Measurements from ENCODE around the gene BPNT1. TPM values are rescaled to one million over a fixed set of nuclear protein-coding genes. Genes with fewer than 3 reads are reported as not detected.
A peak's percentile ranks its signal among the peaks of the same experiment; 100 is the strongest.

The BPNT1 gene
- total RNA-seq, 1 experiment from 2014 or later, result 49.7 TPM

GRCh38 chr1:220124542-220124941, 35.0 kb upstream of the BPNT1 start:
- Histone ChIP-seq H4K20me1 (ENCODE audit: low read length) (no peaks in the 10 kb centered on the region), H3K9me3 (ENCODE audit: low read length) (no peaks in the 10 kb centered on the region), H3K36me3 (ENCODE audit: low read depth, low read length) (peaks cover 23% of the 10 kb centered on the region), H3K4me2 (ENCODE audit: low read length) (no peak overlapping the region), H3K9ac (ENCODE audit: low read length) (no peak overlapping the region), H3K79me2 (ENCODE audit: low read length) (no peaks in the 10 kb centered on the region), H3K27me3 (ENCODE audit: low read length) (no peaks in the 10 kb centered on the region), H3K4me3 (ENCODE audit: low read length) (no peak overlapping the region), H3K27ac (ENCODE audit: low read length) (no peak overlapping the region), H3K9me2 (replicated peaks; ENCODE audit: low read length) (no peaks in the 10 kb centered on the region), H3K4me1 (ENCODE audit: insufficient read depth, low read length) (no peaks in the 10 kb centered on the region), H3F3A (ENCODE audit: low read length, unreplicated experiment) (no peaks in the 10 kb centered on the region), H2AFZ (ENCODE audit: low read length) (no peak overlapping the region)
- no peak for DNase-seq
- TF ChIP-seq EZH2phosphoT487 (IDR thresholded peaks at IDR 0.05; ENCODE audit: borderline replicate concordance, low read length), result no peak
- no peak for TF ChIP-seq EZH2 (IDR thresholded peaks at IDR 0.05; ENCODE audit: low read length, unreplicated experiment)
- TF ChIP-seq CTCF (conservative IDR thresholded peaks at IDR 0.05; ENCODE audit: low read depth, low read length), result no peak
- ATAC-seq, result no peak
- ChIA-PET POLR2A (ENCODE audit: unreplicated experiment) (no interaction called here), CTCF (interaction anchor here (0.5 to 0.7 kb wide), 2 partner anchors 136 to 467 kb away, joined by 3 to 4 read pairs; no protein-coding TSS in a partner anchor)
- no TSS peak for BruUV-seq (replicated peaks)
- intact Hi-C loops (cut with micrococcal nuclease), result no loop called here

- ChIA-PET POLR2A (ENCODE audit: unreplicated experiment) (no interaction called here), CTCF (interaction anchor here (0.5 to 0.7 kb wide), 2 partner anchors 135 to 468 kb away, joined by 3 to 4 read pairs; no protein-coding TSS in a partner anchor)
- no TSS peak for BruUV-seq (replicated peaks)
- peaks cover 19% of the 10 kb centered on the region for H3K36me3 ChIP-seq (ENCODE audit: low read depth, low read length)
- H3K4me2 ChIP-seq (ENCODE audit: low read length), result no peak overlapping the region
- H3K9ac ChIP-seq (ENCODE audit: low read length), result no peak overlapping the region
- no peaks in the 10 kb centered on the region for H3K4me1 ChIP-seq (ENCODE audit: insufficient read depth, low read length)
- TF ChIP-seq CTCF (conservative IDR thresholded peaks at IDR 0.05; ENCODE audit: low read depth, low read length) (peak; percentile 59), EZH2phosphoT487 (IDR thresholded peaks at IDR 0.05; ENCODE audit: borderline replicate concordance, low read length) (no peak)
- DNase-seq (peak; percentile 27), ATAC-seq (0 out of 2 replicates have a peak, but pooled peaks have one; percentile 35)
- no peaks in the 10 kb centered on the region for H3K27me3 ChIP-seq (ENCODE audit: low read length)
- H3K9me2 ChIP-seq (replicated peaks; ENCODE audit: low read length), result no peaks in the 10 kb centered on the region
- H3K79me2 ChIP-seq (ENCODE audit: low read length), result no peaks in the 10 kb centered on the region
- no peak overlapping the region for H2AFZ ChIP-seq (ENCODE audit: low read length)
- intact Hi-C loops (cut with micrococcal nuclease), result no loop called here
- no peaks in the 10 kb centered on the region for H3K9me3 ChIP-seq (ENCODE audit: low read length)
- H3K4me3 ChIP-seq (ENCODE audit: low read length), result no peak overlapping the region
- no peak overlapping the region for H3K27ac ChIP-seq (ENCODE audit: low read length)
- H4K20me1 ChIP-seq (ENCODE audit: low read length), result no peaks in the 10 kb centered on the region
- no peaks in the 10 kb centered on the region for H3F3A ChIP-seq (ENCODE audit: low read length, unreplicated experiment)
Observed at GRCh38 chr1:220123889-220124288, 34.3 kb upstream of the BPNT1 start.

GRCh38 chr1:220123066-220123465, 33.5 kb upstream of the BPNT1 start:
- Histone ChIP-seq H3K36me3 (ENCODE audit: low read depth, low read length) (peaks cover 13% of the 10 kb centered on the region; the same call in 1 of the 2 replicates), H3K4me3 (ENCODE audit: low read length) (no peak overlapping the region), H3K27me3 (ENCODE audit: low read length) (no peaks in the 10 kb centered on the region), H3K27ac (ENCODE audit: low read length) (no peak overlapping the region), H3K9me3 (ENCODE audit: low read length) (no peaks in the 10 kb centered on the region), H3K4me2 (ENCODE audit: low read length) (no peak overlapping the region), H3K4me1 (ENCODE audit: insufficient read depth, low read length) (no peaks in the 10 kb centered on the region), H3K9ac (ENCODE audit: low read length) (no peak overlapping the region), H3K9me2 (replicated peaks; ENCODE audit: low read length) (no peaks in the 10 kb centered on the region), H3F3A (ENCODE audit: low read length, unreplicated experiment) (no peaks in the 10 kb centered on the region), H2AFZ (ENCODE audit: low read length) (no peak overlapping the region), H3K79me2 (ENCODE audit: low read length) (no peaks in the 10 kb centered on the region), H4K20me1 (ENCODE audit: low read length) (no peaks in the 10 kb centered on the region)
- ChIA-PET CTCF (no interaction called here), POLR2A (ENCODE audit: unreplicated experiment) (no interaction called here)
- no TSS peak for BruUV-seq (replicated peaks)
- ATAC-seq (no peak), DNase-seq (no peak)
- no peak for TF ChIP-seq EZH2 (IDR thresholded peaks at IDR 0.05; ENCODE audit: low read length, unreplicated experiment)
- no peak for TF ChIP-seq EZH2phosphoT487 (IDR thresholded peaks at IDR 0.05; ENCODE audit: borderline replicate concordance, low read length)
- no peak for TF ChIP-seq CTCF (conservative IDR thresholded peaks at IDR 0.05; ENCODE audit: low read depth, low read length)
- intact Hi-C loops (cut with micrococcal nuclease), result no loop called here
